Measurements from ENCODE around the gene COQ6.
"Not testable (repeated sequence)": the region's sequence is repeated elsewhere in the genome, so short reads cannot be mapped to it uniquely, and the experiment has no call there.

The COQ6 gene

GRCh38 chr14:73988656-73989055 lies 38.6 kb downstream of the COQ6 start:
- DNase-seq = not testable (repeated sequence)

GRCh38 chr14:73991092-73991491 lies 41.0 kb downstream of the COQ6 start:
- DNase-seq = no peak

- not testable (repeated sequence) for DNase-seq
These were observed 44.8 kb downstream of the COQ6 start for GRCh38 chr14:73994926-73995325.

- DNase-seq = no peak
These were observed 45.9 kb downstream of the COQ6 start for GRCh38 chr14:73995977-73996378.

- DNase-seq = no peak
These were observed 46.6 kb downstream of the COQ6 start for GRCh38 chr14:73996731-73997107.

GRCh38 chr14:73997108-73997943 lies 47.2 kb downstream of the COQ6 start:
- DNase-seq = no peak

- no peak for DNase-seq
These were observed 47.9 kb downstream of the COQ6 start for GRCh38 chr14:73997944-73998447.

- no peak for DNase-seq
These were observed 48.6 kb downstream of the COQ6 start for GRCh38 chr14:73998726-73999125.

- DNase-seq = not testable (repeated sequence)
These were observed 55.6 kb downstream of the COQ6 start for GRCh38 chr14:74005664-74006063.

- no peak for DNase-seq
These were observed 58.9 kb downstream of the COQ6 start for GRCh38 chr14:74008843-74009499.
